ENCODE data around the gene CHD1L. TPM values are rescaled to one million over a fixed set of nuclear protein-coding genes. Genes with fewer than 3 reads are reported as not detected.
"Not testable (repeated sequence)": the region's sequence is repeated elsewhere in the genome, so short reads cannot be mapped to it uniquely, and the experiment has no call there.

Gene CHD1L
- total RNA-seq, 2 experiments from 2014 or later = 62.3 to 63.2 TPM

GRCh38 chr1:147283011-147283410 lies 40.5 kb downstream of the CHD1L start:
- ATAC-seq (no peak), DNase-seq (no peak)
- Mint-ChIP-seq H3K27ac (no peak overlapping the region), H3K36me3 (ENCODE audit: low read depth) (peaks cover 53% of the 10 kb centered on the region), H3K9me3 (ENCODE audit: insufficient read depth) (no peaks in the 10 kb centered on the region), H3K4me3 (no peak overlapping the region), H3K4me1 (ENCODE audit: low read depth) (no peaks in the 10 kb centered on the region), H3K27me3 (ENCODE audit: low read depth) (no peaks in the 10 kb centered on the region)
- ChIA-PET POLR2A (no interaction called here), CTCF (interaction anchor here (1.3 to 2.8 kb wide), 3 partner anchors 9 to 40 kb away, joined by 3 to 17 read pairs (median 5); no protein-coding TSS in a partner anchor)

GRCh38 chr1:147287133-147287865 lies 44.8 kb downstream of the CHD1L start:
- CTCF ChIA-PET = interaction anchor here (2.7 kb wide), 1 partner anchor 14 kb away, joined by 11 read pairs; no protein-coding TSS in a partner anchor
- H3K9me3 Mint-ChIP-seq (ENCODE audit: insufficient read depth) = no peaks in the 10 kb centered on the region
- H3K4me3 Mint-ChIP-seq = no peak overlapping the region
- no peak for DNase-seq
- ATAC-seq = no peak
- H3K36me3 Mint-ChIP-seq (ENCODE audit: low read depth) = peaks cover 84% of the 10 kb centered on the region
- no peak overlapping the region for H3K27ac Mint-ChIP-seq
- H3K4me1 Mint-ChIP-seq (ENCODE audit: low read depth) = peaks cover 3% of the 10 kb centered on the region
- no peaks in the 10 kb centered on the region for H3K27me3 Mint-ChIP-seq (ENCODE audit: low read depth)
- POLR2A ChIA-PET = no interaction called here

- H3K36me3 Mint-ChIP-seq (ENCODE audit: low read depth) = peaks cover 95% of the 10 kb centered on the region
- no peak overlapping the region for H3K4me3 Mint-ChIP-seq
- H3K4me1 Mint-ChIP-seq (ENCODE audit: low read depth) = peaks cover 3% of the 10 kb centered on the region
- CTCF ChIA-PET = interaction anchor here (1.3 kb wide), 1 partner anchor 18 kb away, joined by 3 read pairs; no protein-coding TSS in a partner anchor
- H3K27me3 Mint-ChIP-seq (ENCODE audit: low read depth) = no peaks in the 10 kb centered on the region
- DNase-seq (no peak), ATAC-seq (no peak)
- H3K27ac Mint-ChIP-seq = no peak overlapping the region
- H3K9me3 Mint-ChIP-seq (ENCODE audit: insufficient read depth) = no peaks in the 10 kb centered on the region
- POLR2A ChIA-PET = no interaction called here
Observed at GRCh38 chr1:147292012-147292411, 49.5 kb downstream of the CHD1L start.

DNA sequence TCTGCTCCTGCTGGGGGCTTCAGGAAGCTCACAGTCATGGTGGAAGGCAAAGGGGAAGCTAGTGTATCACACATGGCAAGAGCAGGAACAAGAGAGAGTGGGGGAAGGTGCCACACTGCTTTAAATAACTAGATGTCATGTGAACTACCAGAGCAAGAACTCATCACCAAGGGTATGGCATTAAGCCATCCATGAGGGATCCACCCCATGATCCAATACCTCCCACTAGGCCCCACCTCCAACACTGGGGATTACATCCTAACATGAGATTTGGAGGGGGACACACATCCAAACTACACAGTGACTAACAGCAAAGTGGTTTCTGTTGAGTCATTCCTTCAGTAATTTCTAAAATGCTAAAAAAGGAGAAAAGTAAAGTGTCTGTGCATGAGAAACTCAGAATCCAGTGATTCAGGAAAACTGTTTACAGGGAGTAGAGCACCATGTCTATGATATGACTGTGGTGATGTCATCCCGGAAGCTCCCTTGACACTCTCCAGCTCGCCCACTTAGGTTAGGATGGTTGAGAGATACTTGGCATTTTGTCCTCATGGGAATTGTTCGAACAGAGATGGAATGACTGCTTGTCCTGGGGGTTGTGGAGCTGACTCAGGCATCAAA lies 50.3 kb downstream of the CHD1L start:
- Mint-ChIP-seq H3K27me3 (ENCODE audit: low read depth) (no peaks in the 10 kb centered on the region), H3K27ac (no peak overlapping the region), H3K4me1 (ENCODE audit: low read depth) (peaks cover 3% of the 10 kb centered on the region), H3K9me3 (ENCODE audit: insufficient read depth) (no peaks in the 10 kb centered on the region), H3K4me3 (no peak overlapping the region), H3K36me3 (ENCODE audit: low read depth) (peaks cover 94% of the 10 kb centered on the region)
- DNase-seq = no peak
- POLR2A ChIA-PET = no interaction called here
- CTCF ChIA-PET = no interaction called here
- no peak for ATAC-seq

- CTCF ChIA-PET = no interaction called here
- Mint-ChIP-seq H3K4me3 (no peak overlapping the region), H3K36me3 (ENCODE audit: low read depth) (peaks cover 63% of the 10 kb centered on the region), H3K9me3 (ENCODE audit: insufficient read depth) (peaks cover 25% of the 10 kb centered on the region), H3K27me3 (ENCODE audit: low read depth) (no peaks in the 10 kb centered on the region), H3K4me1 (ENCODE audit: low read depth) (no peaks in the 10 kb centered on the region), H3K27ac (no peak overlapping the region)
- ATAC-seq (no peak), DNase-seq (no peak)
- POLR2A ChIA-PET = no interaction called here
Observed at GRCh38 chr1:147297438-147297837, 55.0 kb downstream of the CHD1L start.

DNA sequence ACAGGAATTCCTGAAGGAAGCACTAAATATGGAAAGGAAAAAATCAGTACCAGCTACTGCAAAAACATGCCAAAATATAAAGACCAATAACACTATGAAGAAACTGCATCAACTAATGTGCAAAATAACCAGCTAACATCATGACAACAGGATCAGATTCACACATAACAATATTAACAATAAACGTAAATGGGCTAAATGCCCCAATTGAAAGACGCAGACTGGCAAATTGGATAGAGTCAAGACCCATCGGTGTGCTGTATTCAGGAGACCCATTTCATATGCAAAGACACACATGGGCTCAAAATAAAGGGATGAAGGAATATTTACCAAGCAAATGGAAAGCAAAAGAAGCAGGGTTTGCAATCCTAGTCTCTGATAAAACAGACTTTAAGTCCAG lies 63.3 kb downstream of the CHD1L start:
- H3K9me3 Mint-ChIP-seq (ENCODE audit: insufficient read depth) = peaks cover 39% of the 10 kb centered on the region
- CTCF ChIA-PET; DNase-seq; H3K4me3 Mint-ChIP-seq; H3K36me3 Mint-ChIP-seq (ENCODE audit: low read depth); POLR2A ChIA-PET; H3K27me3 Mint-ChIP-seq (ENCODE audit: low read depth); H3K4me1 Mint-ChIP-seq (ENCODE audit: low read depth); H3K27ac Mint-ChIP-seq; ATAC-seq: not testable (repeated sequence)

GRCh38 chr1:147316968-147317367 lies 74.5 kb downstream of the CHD1L start:
- ATAC-seq (no peak), DNase-seq (no peak)
- H3K4me3 Mint-ChIP-seq = no peak overlapping the region
- CTCF ChIA-PET = no interaction called here
- no peak overlapping the region for H3K27ac Mint-ChIP-seq
- H3K27me3 Mint-ChIP-seq (ENCODE audit: low read depth) = peaks cover 7% of the 10 kb centered on the region
- H3K4me1 Mint-ChIP-seq (ENCODE audit: low read depth) = no peaks in the 10 kb centered on the region
- POLR2A ChIA-PET = no interaction called here
- no peaks in the 10 kb centered on the region for H3K36me3 Mint-ChIP-seq (ENCODE audit: low read depth)
- peaks cover 6% of the 10 kb centered on the region for H3K9me3 Mint-ChIP-seq (ENCODE audit: insufficient read depth)

- H3K4me1 Mint-ChIP-seq (ENCODE audit: low read depth); H3K36me3 Mint-ChIP-seq (ENCODE audit: low read depth); POLR2A ChIA-PET; DNase-seq; CTCF ChIA-PET; H3K27ac Mint-ChIP-seq; ATAC-seq; H3K9me3 Mint-ChIP-seq (ENCODE audit: insufficient read depth); H3K4me3 Mint-ChIP-seq: not testable (repeated sequence)
- H3K27me3 Mint-ChIP-seq (ENCODE audit: low read depth) = peaks cover 15% of the 10 kb centered on the region
Observed at GRCh38 chr1:147326933-147327687, 84.6 kb downstream of the CHD1L start.

GRCh38 chr1:147334292-147334691 lies 91.8 kb downstream of the CHD1L start:
- H3K9me3 Mint-ChIP-seq (ENCODE audit: insufficient read depth) = no peaks in the 10 kb centered on the region
- no peaks in the 10 kb centered on the region for H3K4me1 Mint-ChIP-seq (ENCODE audit: low read depth)
- no peak for ATAC-seq
- H3K27ac Mint-ChIP-seq = no peak overlapping the region
- H3K4me3 Mint-ChIP-seq = no peak overlapping the region
- ChIA-PET POLR2A (no interaction called here), CTCF (no interaction called here)
- no peak for DNase-seq
- no peaks in the 10 kb centered on the region for H3K36me3 Mint-ChIP-seq (ENCODE audit: low read depth)
- H3K27me3 Mint-ChIP-seq (ENCODE audit: low read depth) = peaks cover 41% of the 10 kb centered on the region

GRCh38 chr1:147336291-147336690 lies 93.8 kb downstream of the CHD1L start:
- ATAC-seq (no peak), DNase-seq (no peak)
- ChIA-PET POLR2A (no interaction called here), CTCF (no interaction called here)
- Mint-ChIP-seq H3K4me3 (no peak overlapping the region), H3K36me3 (ENCODE audit: low read depth) (no peaks in the 10 kb centered on the region), H3K9me3 (ENCODE audit: insufficient read depth) (no peaks in the 10 kb centered on the region), H3K27me3 (ENCODE audit: low read depth) (peaks cover 40% of the 10 kb centered on the region), H3K27ac (no peak overlapping the region), H3K4me1 (ENCODE audit: low read depth) (no peaks in the 10 kb centered on the region)

DNA sequence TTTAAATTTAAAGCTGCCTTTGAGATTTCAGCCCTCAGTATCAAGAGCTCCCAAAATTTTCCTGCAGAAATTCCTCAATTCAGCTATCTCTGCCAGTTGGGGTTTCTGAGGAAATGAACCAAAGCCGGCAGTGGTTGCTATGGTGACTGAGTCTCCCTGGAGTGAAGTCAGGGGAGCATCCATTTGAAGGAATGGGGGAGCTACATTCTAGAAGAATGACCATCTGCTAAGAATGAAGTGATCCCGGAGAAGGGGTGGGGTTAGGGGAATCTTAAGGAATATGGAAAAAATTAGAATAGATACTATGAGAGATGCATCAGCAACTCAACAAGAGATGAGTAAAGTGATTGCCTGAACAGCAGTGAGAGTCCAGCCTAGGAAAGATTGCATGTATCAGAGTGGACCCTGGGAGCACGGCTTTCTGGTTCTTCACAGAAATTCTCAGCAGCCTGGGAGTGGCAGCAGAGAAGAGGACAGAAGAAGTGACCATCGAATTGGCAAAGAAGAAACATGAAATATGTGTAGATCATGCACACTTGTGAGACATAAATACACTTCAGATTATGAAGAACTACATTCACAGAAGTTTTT lies 94.7 kb downstream of the CHD1L start:
- Mint-ChIP-seq H3K27me3 (ENCODE audit: low read depth) (peaks cover 45% of the 10 kb centered on the region), H3K4me3 (no peak overlapping the region), H3K4me1 (ENCODE audit: low read depth) (no peaks in the 10 kb centered on the region), H3K36me3 (ENCODE audit: low read depth) (no peaks in the 10 kb centered on the region), H3K27ac (no peak overlapping the region), H3K9me3 (ENCODE audit: insufficient read depth) (no peaks in the 10 kb centered on the region)
- DNase-seq = no peak
- no peak for ATAC-seq
- POLR2A ChIA-PET = no interaction called here
- CTCF ChIA-PET = no interaction called here

- H3K27ac Mint-ChIP-seq = no peak overlapping the region
- no peak for DNase-seq
- H3K4me1 Mint-ChIP-seq (ENCODE audit: low read depth) = no peaks in the 10 kb centered on the region
- no peak for ATAC-seq
- H3K4me3 Mint-ChIP-seq = no peak overlapping the region
- H3K27me3 Mint-ChIP-seq (ENCODE audit: low read depth) = peaks cover 46% of the 10 kb centered on the region
- no peaks in the 10 kb centered on the region for H3K9me3 Mint-ChIP-seq (ENCODE audit: insufficient read depth)
- ChIA-PET CTCF (no interaction called here), POLR2A (no interaction called here)
- no peaks in the 10 kb centered on the region for H3K36me3 Mint-ChIP-seq (ENCODE audit: low read depth)
Observed at GRCh38 chr1:147338571-147338970, 96.1 kb downstream of the CHD1L start.
